GM12878 (cell line): ENCODE data around the gene MAD1L1. TPM values are rescaled to one million over a fixed set of nuclear protein-coding genes. Genes with fewer than 3 reads are reported as not detected.

Source experiments
- ATAC-seq: fragments of 200-7000 bp; cut with Tn5 transposase; 3 replicates; pipeline ENCODE4 v1.9.1; 2020; ENCODE audit warnings: mild to moderate bottlenecking, moderate library complexity
- BruUV-seq: library from RNA; stranded (reverse); fragments of 400-500 nt; replicated peaks from 2 replicates; lab custom pipeline; 2021; lab: Mats Ljungman, UMichigan
- CTCF ChIA-PET: fragments of 300-600 bp; sonication (Branson Sonifier 250); formaldehyde crosslinking; extraction: SDS; loops from one replicate; lab custom pipeline; 2021; ENCODE audit warnings: inconsistent platforms; lab: Yijun Ruan, JAX
- POLR2A ChIA-PET: fragments of 350-600 bp; formaldehyde crosslinking; extraction: SDS; loops from one replicate; lab custom pipeline; 2021; ENCODE audit warnings: inconsistent platforms; lab: Charles Lee
- RAD21 ChIA-PET: fragments of 300-600 bp; sonication (Branson Sonifier 250); formaldehyde crosslinking; loops from one replicate; lab custom pipeline; 2023; ENCODE audit warnings: antibody characterized with exemption; ENCODE audit not compliant: unreplicated experiment; lab: Charles Lee
- SMC1A ChIA-PET: fragments of 300-600 bp; sonication (Branson Sonifier 250); formaldehyde crosslinking; loops from one replicate; lab custom pipeline; 2023; ENCODE audit not compliant: unreplicated experiment, uncharacterized antibody; lab: Charles Lee
- DNase-seq: peaks from one replicate; pipeline ENCODE4 v3.0.0-alpha.2; 2011; ENCODE audit warnings: low read depth, low spot score
- FAIRE-seq: peaks from 3 replicates; lab custom pipeline; 2011; peaks lifted over from hg19 to GRCh38; lab: Jason Lieb, UNC
- H2AFZ ChIP-seq: 2 replicates; pipeline ENCODE4 v1.6.0; 2011; ENCODE audit warnings: low read depth, low read length, control low read depth; ENCODE audit not compliant: control insufficient read depth
- H3K27ac ChIP-seq: 2 replicates; pipeline ENCODE4 v1.5.1; 2011; ENCODE audit warnings: control low read depth; ENCODE audit not compliant: control insufficient read depth, insufficient read depth
- H3K27me3 ChIP-seq, 2 experiments: replicated peaks in 1 of 2; 2 replicates each; pipeline versions ENCODE4 v1.6.0 to v1.6.1; 2011; ENCODE audit warnings: low read length in 1 of 2; ENCODE audit not compliant: control insufficient read depth in 2 of 2, insufficient read depth in 2 of 2
- H3K36me3 ChIP-seq, 2 experiments: 2 replicates each; pipeline ENCODE4 v1.5.1; 2011; ENCODE audit warnings: low read length in 1 of 2; ENCODE audit not compliant: control insufficient read depth in 2 of 2, insufficient read depth in 2 of 2
- H3K4me1 ChIP-seq: 2 replicates; pipeline ENCODE4 v1.6.1; 2011; ENCODE audit warnings: mild to moderate bottlenecking, low read length, moderate library complexity, mixed read lengths; ENCODE audit not compliant: control insufficient read depth, insufficient read depth
- H3K4me2 ChIP-seq: 2 replicates; pipeline ENCODE4 v1.6.0; 2011; ENCODE audit warnings: control low read depth; ENCODE audit not compliant: control insufficient read depth, insufficient read depth
- H3K4me3 ChIP-seq: fragments of 200-600 bp; sonication (generic); 2 replicates; pipeline ENCODE4 v1.5.1; 2016
- H3K79me2 ChIP-seq: 2 replicates; pipeline ENCODE4 v1.6.0; 2011; ENCODE audit warnings: low read length; ENCODE audit not compliant: control insufficient read depth, insufficient read depth
- H3K9ac ChIP-seq: 2 replicates; pipeline ENCODE4 v1.8.0; 2011; ENCODE audit warnings: low read length, control low read depth, mixed read lengths; ENCODE audit not compliant: control insufficient read depth, insufficient read depth
- H3K9me3 ChIP-seq: replicated peaks from 3 replicates; pipeline ENCODE4 v1.5.1; 2011; ENCODE audit warnings: mild to moderate bottlenecking, low read length; ENCODE audit not compliant: control insufficient read depth, insufficient read depth
- H4K20me1 ChIP-seq: 2 replicates; pipeline ENCODE4 v1.6.0; 2011; ENCODE audit not compliant: control insufficient read depth, insufficient read depth
- ATF2 ChIP-seq: IDR thresholded peaks from 2 replicates; pipeline ENCODE4 v1.6.1; 2012; ENCODE audit warnings: low read length, inconsistent platforms
- CBX3 ChIP-seq: fragments of 200-600 bp; sonication (generic); IDR thresholded peaks from 2 replicates; pipeline ENCODE4 v1.6.1; 2016; ENCODE audit warnings: low read depth, borderline replicate concordance
- ESRRA ChIP-seq: IDR thresholded peaks from 2 replicates; pipeline ENCODE4 v1.6.1; 2012; ENCODE audit warnings: mild to moderate bottlenecking, low read length, improper control_type of control experiment
- IRF3 ChIP-seq: fragments of 450-650 bp; IDR thresholded peaks from 2 replicates; pipeline ENCODE4 v1.6.1; 2014; ENCODE audit warnings: mild to moderate bottlenecking
- KDM1A ChIP-seq: fragments of 200-600 bp; sonication (generic); IDR thresholded peaks from 2 replicates; pipeline ENCODE4 v1.6.1; 2016; ENCODE audit warnings: borderline replicate concordance
- MLLT1 ChIP-seq: fragments of 450-650 bp; IDR thresholded peaks from 2 replicates; pipeline ENCODE4 v1.6.1; 2016; ENCODE audit warnings: mild to moderate bottlenecking
- ZBTB40 ChIP-seq: fragments of 450-650 bp; IDR thresholded peaks from 2 replicates; pipeline ENCODE4 v1.6.1; 2016; ENCODE audit warnings: mild to moderate bottlenecking, moderate library complexity, borderline replicate concordance
- ZNF687 ChIP-seq: fragments of 450-650 bp; IDR thresholded peaks from 2 replicates; pipeline ENCODE4 v1.6.1; 2017; ENCODE audit warnings: mild to moderate bottlenecking, moderate library complexity
- whole genome bisulfite sequencing: methylation state at CpG from one replicate; pipeline ENCODE4 v1.1.6; 2016; ENCODE audit warnings: low lambda C conversion rate; ENCODE audit not compliant: insufficient replicate concordance, insufficient coverage; ENCODE audit errors: missing lambda C conversion rate; 5-methylcytosine and 5-hydroxymethylcytosine counted together
- in situ Hi-C: fragments of 300-500 bp; cut with MboI; formaldehyde crosslinking; loops from 9 replicates; pipeline ENCODE4 v1.14.3; 2018; ENCODE audit warnings: mixed read lengths
- intact Hi-C: fragments of 100-400 bp; cut with micrococcal nuclease; formaldehyde crosslinking; loops from one replicate; pipeline ENCODE4 v1.14.2; 2022; ENCODE audit not compliant: unreplicated experiment
- polyA plus RNA-seq, 11 experiments: library from polyadenylated mRNA; depleted of rRNA in 4 of 11; unstranded in 6 of 11; stranded (reverse) in 5 of 11; fragments of >200 nt; fragmentation: Nextera tagmentation in 4 of 11; fragmentation: Illumina TruSeq in 1 of 11; extraction: Ambion mirVana in 4 of 11; extraction: Trizol in 1 of 11; gene quantifications; 1 replicate in 1 of 11; 2 replicates in 10 of 11; pipeline versions ENCODE4 v1.2.1 to v1.2.3, GENCODE V29; 2011 to 2016; ENCODE audit warnings: inconsistent platforms in 2 of 11, missing spikeins in 2 of 11, low read depth in 1 of 11
- total RNA-seq, 4 experiments: library from RNA; depleted of rRNA in 3 of 4; stranded (reverse); fragments of >200 nt in 3 of 4; fragmentation: Illumina TruSeq in 1 of 4; extraction: Trizol in 1 of 4; gene quantifications; 2 replicates each; pipeline versions ENCODE4 v1.2.1 to v1.2.3, GENCODE V29; 2013 to 2021

Gene MAD1L1
- total and polyA plus RNA-seq, 10 of the 15 experiments (the other 5 are each of a cell fraction or from before 2014, with no cell fraction given), result 2.2 to 76.8 (median 38.3) TPM

- peaks cover 0 to 9% of the 10 kb centered on the region in 2 experiments; a peak in 2 of 4 replicates for H3K36me3 ChIP-seq
- ChIA-PET POLR2A (no interaction called here), CTCF (no interaction called here), RAD21 (no interaction called here), SMC1A (no interaction called here)
- intact Hi-C loops (no loop called here), in situ Hi-C loops (no loop called here)
- H3K4me2 ChIP-seq, result no peak overlapping the region
- DNase-seq (no peak), ATAC-seq (no peak), FAIRE-seq (no peak)
- no peak overlapping the region for H2AFZ ChIP-seq
- no peaks in the 10 kb centered on the region for H3K9me3 ChIP-seq
- H3K4me1 ChIP-seq, result no peaks in the 10 kb centered on the region
- H3K4me3 ChIP-seq, result no peak overlapping the region
- H3K9ac ChIP-seq, result no peak overlapping the region
- H3K27ac ChIP-seq, result no peak overlapping the region
- WGBS, result 91% methylated on average over 15 of the region's 15 CpGs
- no peaks in the 10 kb centered on the region for H4K20me1 ChIP-seq
- no TSS peak for BruUV-seq
- H3K27me3 ChIP-seq, result no peaks in the 10 kb centered on the region
- no peaks in the 10 kb centered on the region for H3K79me2 ChIP-seq
- TF ChIP-seq ZBTB40 (no peak), ATF2 (no peak), ZNF687 (no peak), MLLT1 (no peak), CBX3 (no peak), IRF3 (no peak), KDM1A (no peak), ESRRA (no peak)
These were observed 283.1 kb downstream of the MAD1L1 start for GRCh38 chr7:1949681-1950055.
